ENCODE results near the gene ERCC6L2.

ERCC6L2 gene

DNA sequence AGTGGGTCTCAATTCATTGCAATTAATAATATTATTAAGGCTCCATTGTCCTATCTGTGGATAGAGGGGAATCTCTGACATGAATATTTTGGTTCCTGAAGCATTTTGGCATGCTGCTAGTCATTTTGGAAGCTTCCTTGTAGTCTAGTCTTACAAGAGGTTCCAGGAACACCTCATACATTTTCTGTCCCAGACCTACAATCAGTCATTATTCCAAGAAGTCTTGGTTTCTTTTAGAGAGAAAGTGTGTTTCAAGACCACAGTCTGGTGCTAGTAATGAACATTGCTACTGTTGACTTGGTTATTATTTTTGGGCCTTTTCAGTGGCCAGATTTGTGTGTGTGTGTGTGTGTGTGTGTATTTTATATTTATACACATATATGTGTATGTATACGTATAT, 98.9 kb downstream of the ERCC6L2 start:
- DNase-seq = no peak

DNA sequence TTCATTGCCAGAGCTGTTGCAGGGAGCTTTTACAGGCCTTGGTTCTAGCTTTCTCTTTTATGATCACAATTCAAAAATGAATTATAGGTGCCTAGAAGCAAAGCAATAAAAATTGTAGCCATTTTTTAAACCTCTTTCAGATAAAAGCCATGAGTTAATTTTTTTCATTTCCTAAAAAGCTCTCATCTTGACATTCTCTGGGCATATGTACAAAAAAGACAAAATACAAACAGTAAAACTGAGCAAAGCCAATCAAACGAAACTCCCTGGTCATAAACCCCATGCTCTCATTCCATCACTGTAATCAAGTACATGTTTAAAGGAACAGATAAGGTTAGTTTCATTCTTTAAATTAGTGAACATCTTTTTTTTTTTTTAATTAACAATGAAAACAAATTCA, 101.9 kb downstream of the ERCC6L2 start:
- DNase-seq = no peak

DNA sequence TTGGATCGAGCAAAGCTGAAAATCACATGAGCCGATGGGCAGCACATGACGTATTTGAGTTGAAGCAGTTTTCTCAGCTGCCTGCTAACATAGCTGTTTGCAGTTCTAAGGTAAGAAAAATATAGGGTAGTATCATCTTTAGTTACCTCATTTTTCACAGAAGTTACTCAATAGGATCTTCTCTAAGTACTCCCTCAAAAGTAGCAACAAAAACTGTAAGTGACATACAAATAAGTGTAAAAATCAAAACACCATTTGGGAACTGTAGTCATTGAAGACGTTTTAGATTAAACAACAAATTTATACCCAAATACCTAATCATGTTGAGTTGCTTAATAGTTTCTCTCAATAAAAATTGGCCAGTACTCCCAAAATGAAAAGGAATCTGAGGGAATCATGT, 102.6 kb downstream of the ERCC6L2 start:
- no peak for DNase-seq

DNA sequence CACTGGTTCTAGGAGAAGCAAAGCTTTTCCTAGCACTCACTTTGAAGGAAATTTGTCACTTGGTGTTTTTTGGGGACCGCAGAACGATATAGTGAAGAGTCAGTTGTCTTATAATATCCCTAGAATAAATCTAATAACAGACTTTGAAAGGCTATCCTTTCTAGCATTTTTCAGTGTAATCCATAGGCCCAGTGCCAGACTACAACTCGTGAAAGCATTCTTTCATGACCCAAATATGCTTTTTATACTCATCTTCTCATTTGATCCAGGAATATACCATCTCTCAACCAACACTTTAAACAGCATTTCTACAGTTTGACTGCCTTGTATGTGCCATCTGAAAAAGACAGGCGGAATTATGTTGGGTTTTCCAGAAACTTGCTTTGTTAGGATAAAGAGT, 104.0 kb downstream of the ERCC6L2 start:
- no peak for DNase-seq

DNA sequence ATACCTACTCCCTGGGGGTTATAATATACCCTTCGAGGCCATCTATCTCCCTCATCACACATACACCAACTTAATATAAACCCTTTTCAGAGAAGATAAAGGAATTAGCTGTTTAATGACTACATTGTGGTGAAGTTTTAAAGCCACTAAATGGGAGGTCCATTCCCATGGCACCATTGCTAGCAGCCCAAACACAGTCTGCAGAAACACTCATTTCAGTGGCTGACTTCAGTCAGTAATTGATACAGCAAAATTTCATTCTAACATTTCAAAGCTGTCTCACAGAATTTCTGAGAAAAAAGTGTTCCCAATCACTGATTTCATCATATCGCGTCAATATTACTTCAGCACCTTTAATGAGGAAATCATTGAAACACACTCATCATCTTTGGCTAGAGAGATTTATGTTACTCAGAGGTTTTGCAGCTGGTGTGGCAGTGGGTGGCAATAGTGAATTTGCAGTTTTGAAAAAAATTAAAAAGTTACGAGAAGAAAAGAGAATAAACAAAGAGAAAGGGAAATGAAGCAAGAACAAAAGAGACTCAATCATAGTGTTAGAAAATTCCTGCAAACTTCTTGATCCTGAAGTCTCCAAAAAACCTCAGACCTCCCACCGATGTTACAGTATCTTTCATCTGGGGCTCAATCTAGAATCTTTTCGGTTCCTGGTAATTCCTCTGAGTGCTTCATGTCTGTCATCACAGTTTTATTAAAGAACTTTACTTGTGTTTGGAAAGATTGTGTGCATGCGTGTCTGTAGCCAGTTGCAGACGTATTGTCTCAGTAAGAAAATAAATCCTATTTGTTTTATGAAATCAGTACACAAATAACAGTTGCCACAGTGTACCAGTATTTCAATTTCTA, 105.0 kb downstream of the ERCC6L2 start:
- DNase-seq = no peak

DNA sequence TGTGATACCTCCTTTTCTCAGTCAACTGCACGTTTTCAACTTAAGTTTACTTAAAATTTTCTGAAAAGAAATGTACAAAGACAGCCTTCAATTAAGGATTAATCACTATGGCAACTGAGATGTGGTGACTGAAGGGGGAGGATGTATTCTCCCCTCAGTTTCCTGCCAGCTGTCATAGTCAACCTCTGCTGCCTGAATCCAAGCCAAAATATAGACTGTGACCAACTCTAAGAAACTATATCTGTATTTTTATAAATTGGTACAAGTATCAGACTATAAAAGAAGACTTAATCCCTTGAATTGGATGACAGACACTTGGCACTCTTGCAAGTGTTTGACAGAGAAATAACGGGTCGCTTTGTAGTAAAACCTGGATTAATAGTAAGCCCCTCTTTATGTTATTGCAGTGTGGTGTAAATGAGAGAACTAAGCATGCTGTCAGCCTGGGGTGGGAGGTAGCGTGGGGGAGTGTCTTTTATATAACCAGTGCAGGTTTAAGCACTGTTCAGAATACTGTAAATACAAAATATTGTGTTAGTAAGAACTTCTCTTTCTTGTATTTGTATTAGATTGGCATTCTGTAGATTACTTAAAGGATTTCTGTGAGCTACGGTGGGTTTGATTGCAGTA, 106.4 kb downstream of the ERCC6L2 start:
- DNase-seq = no peak

DNA sequence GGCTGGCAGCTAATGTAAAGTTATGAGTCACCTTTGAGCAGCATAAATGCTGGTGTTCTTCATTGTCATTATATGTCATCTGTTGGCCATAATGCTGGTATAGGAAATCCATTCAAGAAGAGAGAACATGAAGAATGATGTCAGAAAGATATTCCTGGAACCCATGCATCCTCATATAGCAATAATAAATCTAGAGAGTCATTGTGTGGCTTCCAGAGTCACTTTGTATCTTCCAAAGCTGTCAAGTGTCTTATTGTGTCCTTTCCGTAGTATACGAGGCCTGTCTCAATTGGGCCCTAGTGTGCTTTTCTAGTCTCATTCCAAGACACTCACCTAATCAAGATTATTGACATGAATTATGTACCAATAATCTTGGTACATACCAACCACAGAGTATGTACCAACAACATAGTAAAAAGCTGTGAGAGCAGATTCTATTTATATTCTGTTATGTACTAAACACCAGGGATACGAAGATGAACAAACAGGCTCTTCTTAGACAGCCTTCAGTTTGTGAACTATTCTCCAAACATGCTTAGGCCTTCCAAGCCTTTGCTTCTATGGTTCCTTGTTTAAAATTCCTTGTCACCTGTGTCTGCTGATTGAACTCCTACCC, 110.1 kb downstream of the ERCC6L2 start:
- DNase-seq = no peak

DNA sequence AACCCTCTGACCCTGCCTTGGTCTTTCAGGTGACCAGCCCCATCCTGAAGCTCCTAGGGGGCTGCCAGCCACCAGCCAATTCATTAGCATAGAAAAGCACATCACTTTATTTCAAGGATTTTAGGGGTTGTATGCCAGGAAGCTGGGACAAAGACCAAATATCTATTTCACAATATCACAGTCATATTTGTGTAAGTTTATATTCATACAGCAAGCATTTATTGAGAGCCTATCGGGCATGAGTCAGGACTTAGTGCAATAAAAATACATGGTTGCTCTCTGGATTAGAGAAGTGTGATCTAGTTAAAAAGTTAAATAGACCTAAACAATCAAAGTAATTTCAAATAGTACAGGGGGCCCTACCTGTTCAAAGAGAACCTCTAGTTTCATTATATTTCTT, 113.8 kb downstream of the ERCC6L2 start:
- DNase-seq = no peak

DNA sequence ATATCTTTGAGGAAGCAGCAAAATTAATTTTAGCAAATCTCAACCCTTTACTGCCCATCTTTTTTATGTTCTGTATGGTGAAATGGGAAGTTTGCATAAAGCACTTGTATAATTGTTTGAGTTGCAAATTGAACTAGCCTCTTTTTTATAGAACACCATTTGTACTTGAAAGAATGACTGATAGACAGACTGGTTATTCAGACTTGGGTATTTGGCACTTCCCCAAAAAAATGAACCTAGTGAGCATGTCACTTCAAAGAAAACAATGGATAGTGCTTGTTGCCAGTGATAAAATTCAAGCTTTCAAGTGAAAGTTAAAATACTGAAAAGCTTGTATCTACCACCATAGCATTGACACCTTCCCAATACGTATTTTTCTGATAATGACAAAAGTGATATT, 115.8 kb downstream of the ERCC6L2 start:
- no peak for DNase-seq

DNA sequence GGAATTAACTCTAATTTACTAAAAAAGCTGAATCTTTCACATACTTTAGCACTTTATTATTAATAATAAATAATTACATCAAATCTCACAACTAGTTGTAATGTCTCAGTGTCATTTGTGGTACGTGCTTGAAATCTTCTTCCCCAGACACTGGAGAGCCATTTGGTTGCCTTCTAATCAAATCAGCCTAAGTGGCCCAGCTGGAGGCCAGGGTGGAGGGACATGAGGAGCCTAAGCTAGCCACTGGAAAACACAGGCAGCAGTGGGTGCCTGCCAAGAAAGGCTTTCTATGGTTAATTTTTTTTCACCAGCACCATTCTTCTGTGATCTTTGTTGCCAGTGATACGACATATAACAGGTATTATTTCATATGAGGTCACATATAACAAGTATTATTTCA, 117.0 kb downstream of the ERCC6L2 start:
- DNase-seq = no peak

DNA sequence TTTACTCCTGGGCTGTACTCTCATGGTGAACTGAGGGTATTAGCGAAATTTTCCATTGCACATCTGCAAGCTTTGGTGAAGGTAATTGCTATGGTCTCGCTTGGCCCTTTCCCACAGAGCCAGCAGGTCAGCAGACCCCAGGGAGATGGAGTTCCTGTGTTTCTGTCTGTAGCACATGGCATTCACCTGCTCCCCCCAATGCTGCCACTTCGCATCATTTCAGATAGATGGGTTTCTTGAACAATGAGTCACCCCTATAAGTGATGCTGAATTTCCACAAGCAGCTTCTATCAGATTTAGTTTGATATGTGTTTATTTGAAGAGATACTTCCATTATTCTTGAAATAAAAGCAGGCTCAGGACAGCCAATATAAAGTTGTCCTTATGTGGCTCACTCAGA, 117.8 kb downstream of the ERCC6L2 start:
- DNase-seq = no peak

DNA sequence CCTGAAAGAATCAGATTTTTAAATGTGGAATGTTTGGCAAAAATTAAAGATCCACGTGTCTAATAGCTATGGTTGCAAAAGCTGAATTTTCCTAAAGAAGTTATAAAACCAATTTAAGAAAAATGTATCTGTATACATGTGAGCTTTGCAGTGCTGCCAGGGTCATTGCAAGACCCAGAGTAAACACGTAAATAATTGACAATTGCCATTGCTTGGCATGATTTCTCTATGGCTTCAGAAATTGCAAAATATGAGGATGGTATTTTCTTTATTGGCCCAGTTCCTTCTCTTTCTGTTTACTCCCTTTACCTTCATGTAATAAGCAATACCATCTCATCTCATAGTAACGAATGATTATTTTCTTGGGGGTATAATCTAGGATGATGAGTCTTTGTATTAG, 123.9 kb downstream of the ERCC6L2 start:
- DNase-seq = no peak

DNA sequence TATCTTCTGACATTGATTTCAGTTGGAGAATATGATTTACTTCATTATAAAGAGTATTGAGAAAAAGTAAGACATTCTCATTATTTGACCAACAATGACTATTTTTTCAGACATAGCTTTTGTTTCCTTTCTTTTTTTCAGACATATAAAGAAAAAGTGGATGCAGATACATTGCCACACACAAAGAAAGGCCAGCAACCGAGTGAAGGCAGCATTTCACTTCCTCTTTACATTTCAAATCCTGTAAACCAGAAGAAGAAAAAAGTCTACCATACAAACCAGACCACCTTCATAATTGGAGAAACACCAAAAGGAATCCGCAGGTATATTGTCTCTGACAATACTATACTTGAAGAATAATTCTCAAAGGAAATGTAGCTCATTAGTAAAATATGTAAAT, 128.9 kb downstream of the ERCC6L2 start:
- no peak for DNase-seq

DNA sequence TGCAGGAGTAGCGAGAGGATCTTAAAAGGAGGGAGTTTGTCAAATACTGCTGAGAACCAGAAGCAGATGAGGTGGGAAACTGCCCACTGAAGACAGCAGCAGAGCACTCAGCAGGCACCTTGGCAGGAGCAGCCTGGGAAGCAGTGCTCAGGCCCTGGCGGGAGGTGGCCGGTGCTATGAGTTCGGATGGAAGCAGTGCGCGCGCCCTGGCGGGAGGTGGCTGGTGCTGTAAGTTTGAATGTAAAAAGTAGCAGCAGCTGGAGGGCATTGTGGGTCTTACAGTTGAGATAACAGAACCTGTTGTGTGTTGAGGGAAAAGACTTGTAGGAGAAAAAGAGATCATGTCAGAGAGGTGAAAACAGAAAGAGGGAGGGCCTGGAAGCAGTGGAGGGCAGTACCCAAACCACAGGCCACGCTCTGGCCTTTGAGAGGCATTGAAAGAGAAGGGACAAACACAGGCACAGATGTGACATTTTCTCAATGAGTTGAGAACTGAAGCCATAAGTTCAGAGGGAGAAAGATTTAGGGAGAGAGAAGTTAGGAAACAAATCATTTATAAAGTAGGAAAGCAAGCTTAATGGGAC, 130.9 kb downstream of the ERCC6L2 start:
- no peak for DNase-seq

DNA sequence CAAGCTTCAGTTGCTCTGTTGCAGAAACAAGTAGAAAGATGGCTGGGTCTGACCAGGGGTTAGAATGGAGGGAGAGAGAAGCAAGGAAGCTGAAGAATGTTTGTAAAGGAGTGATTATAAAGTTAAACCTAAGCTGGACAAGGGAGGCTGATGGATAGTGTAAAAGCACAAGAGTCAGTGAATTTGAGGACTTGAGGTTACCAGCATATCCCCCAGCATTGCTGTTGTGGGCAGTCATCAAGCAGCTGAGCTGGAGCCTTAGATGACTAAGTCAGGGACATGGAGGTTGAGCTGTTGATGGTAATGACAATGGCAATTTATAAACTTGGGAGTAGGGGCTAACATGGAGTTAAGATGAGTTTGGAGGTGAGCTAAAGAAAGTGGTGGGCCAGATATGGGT, 131.5 kb downstream of the ERCC6L2 start:
- no peak for DNase-seq

DNA sequence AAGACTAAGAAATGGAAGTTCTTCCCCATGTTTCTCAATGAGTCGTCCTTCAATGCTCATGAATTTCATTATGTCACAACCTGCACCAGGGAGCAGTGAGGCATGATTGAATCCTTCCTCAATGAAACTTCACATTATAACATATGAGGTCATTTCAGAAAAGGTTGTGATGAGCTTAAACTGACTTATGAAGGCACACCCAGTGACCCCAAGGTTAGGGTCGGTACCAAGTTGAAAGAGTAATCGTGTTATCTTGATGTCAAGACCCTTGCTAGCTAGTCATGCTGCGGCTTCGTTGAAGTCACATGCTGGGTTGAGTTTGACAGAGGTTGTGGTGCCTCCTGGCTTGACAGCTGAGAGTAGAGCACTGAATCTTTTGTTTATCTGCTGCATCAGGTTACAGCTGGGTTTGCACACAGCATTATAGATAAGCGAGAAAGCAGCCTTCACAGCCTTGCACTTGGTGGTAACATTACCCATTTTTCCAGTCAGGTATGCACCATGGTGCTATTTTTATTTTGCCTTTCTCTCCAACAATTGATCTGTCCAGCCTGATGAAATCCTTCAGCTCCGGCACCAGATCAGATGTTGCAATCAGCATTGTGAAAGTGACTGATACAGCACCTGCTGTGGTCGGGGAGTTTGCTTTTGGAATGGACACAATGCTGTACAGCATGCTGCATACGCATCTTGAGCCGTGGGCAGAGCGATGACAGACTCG, 133.2 kb downstream of the ERCC6L2 start:
- DNase-seq = no peak

DNA sequence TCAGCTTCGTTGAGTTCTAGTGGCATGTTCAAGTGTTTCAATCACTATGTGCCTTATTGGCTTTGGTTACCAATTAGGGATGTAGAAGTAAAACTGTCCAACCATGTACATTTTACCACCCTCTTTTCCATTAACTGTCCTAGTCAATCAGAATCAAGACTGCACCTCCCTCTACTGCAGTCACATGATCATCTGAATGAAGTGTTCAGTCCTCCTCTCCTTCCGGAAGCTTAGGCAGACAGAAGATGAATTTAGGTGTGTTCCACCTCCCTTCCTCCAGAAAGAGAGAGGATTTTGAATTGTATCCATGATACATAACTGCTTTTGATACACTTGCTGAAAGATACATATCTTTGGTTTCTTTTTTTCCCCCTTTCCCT, 133.7 kb downstream of the ERCC6L2 start:
- no peak for DNase-seq

DNA sequence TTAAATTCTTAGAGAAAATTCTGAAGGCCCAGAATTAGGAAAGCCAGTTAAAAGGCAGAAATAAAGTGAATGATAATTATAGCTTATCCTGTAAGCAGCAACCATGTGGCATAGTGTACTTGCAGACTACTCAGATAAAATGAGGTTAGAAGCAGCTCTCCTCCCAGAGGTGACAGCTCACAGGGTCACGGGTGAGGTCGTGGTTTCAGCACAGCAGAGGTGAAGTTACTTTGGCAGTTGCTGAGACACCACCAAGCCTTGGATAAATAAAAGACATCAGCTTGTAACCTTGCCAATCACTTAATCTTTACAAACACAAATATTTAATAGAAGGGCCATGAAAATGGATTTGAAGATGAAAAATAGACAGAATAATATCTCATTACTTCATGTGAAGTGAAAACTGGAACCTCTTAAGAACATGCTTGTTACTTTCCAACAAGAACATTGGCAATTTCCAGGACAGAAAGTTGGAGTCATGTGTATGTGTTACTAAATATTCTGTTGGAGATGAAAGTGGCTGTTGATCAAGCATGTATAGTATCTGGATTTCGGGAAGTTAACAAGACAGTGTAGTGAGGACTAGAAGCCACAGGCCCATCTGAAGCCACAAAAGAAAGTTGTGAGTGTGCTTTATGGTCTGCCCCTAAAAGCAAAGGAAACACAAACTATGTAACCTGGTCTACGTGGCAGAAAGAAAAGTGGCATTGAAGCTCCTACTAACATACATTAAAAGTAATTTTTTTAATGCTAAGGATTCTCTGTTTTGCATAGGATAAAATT, 134.4 kb downstream of the ERCC6L2 start:
- DNase-seq = no peak

DNA sequence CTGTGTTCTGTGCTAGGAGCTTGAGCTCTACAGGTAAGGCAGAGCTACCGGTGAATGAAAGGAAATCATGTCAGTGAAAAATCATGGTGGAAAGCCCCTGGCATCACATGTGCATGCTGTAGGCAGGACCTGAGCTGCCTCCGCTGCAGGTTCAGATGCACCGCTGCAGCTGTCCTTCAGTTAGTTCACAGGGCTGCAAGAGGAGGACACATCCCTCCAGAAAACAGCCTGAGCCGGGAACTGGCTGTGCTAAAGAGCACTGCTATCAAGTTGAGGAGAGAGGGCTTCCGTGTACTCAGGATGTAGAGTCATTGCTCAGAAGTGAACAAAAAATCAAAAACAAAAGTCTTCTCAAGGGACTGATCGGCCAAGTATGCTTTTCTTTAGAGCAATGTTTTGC, 138.6 kb downstream of the ERCC6L2 start:
- DNase-seq = no peak

DNA sequence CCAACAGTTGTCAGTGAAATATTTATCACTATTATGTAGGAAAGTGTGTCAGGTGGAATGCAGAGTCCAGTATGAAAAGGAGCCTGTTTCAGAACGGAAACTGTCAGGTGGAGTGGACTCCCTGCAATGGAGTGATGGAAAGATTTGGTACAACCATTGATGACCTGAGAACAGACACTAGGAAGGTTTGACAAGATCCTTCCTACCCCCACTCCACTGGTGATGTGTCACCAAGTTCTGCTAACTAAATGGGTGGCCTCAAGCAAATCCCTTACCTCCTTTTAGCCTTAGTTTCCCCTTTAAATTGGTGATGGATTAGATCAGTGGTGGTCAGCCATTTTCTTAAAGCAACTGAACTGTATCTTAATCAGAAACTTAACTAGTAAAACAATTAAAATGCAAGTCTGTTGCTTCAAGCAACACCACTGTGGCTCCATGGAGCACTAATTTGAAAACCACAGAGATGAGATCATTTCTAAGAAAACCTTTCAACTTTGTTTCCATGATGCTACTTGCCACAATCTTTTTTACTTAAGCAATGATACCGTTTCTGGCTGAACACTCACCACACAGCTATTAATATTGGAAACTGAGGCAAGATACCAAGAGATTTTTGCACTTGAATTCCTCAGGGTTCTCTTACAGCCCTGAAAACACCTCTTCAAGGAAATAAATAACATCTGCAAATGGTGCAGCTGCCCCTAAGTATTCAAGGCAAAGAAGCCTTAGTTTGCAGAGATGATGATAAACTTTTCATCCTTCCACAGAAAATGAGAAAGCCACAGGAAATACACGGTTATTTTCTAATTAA, 140.6 kb downstream of the ERCC6L2 start:
- no peak for DNase-seq
